GM23338 (cell line): Measurements from ENCODE around the gene CMIP. TPM values are rescaled to one million over a fixed set of nuclear protein-coding genes. Genes with fewer than 3 reads are reported as not detected.

Experiments
- ATAC-seq: fragments of 200-7000 bp; cut with Tn5 transposase; 3 replicates; pipeline ENCODE4 v1.9.1; 2020
- DNase-seq: peaks from one replicate; pipeline ENCODE4 v3.0.0-alpha.2; 2015; ENCODE audit warnings: low spot score
- H2AFZ ChIP-seq: fragments of 200-600 bp; sonication (generic); 2 replicates; pipeline ENCODE4 v1.8.0; 2016; ENCODE audit warnings: antibody characterized with exemption, mild to moderate bottlenecking, moderate library complexity
- H3F3A ChIP-seq: fragments of 200-600 bp; sonication (generic); replicated peaks from 2 replicates; pipeline ENCODE4 v1.8.0; 2017; ENCODE audit warnings: antibody characterized with exemption, mixed run types, low read depth
- H3K27ac ChIP-seq: fragments of 200-600 bp; sonication (generic); 2 replicates; pipeline ENCODE4 v1.6.1; 2016; ENCODE audit warnings: low read depth
- H3K27me3 ChIP-seq: fragments of 200-600 bp; sonication (generic); 2 replicates; pipeline ENCODE4 v1.8.0; 2016; ENCODE audit warnings: mild to moderate bottlenecking, mixed run types, moderate library complexity; ENCODE audit not compliant: insufficient read depth
- H3K36me3 ChIP-seq: fragments of 200-600 bp; sonication (generic); 2 replicates; pipeline ENCODE4 v1.8.0; 2016; ENCODE audit warnings: mild to moderate bottlenecking; ENCODE audit not compliant: insufficient read depth
- H3K4me1 ChIP-seq: fragments of 200-600 bp; sonication (generic); 2 replicates; pipeline ENCODE4 v1.8.0; 2016; ENCODE audit warnings: mild to moderate bottlenecking, moderate library complexity; ENCODE audit not compliant: insufficient read depth
- H3K4me2 ChIP-seq: fragments of 200-600 bp; sonication (generic); 2 replicates; pipeline ENCODE4 v1.7.1; 2017; ENCODE audit warnings: mixed run types
- H3K4me3 ChIP-seq: fragments of 200-600 bp; sonication (generic); 2 replicates; pipeline ENCODE4 v1.6.1; 2016; ENCODE audit warnings: mixed run types
- H3K79me2 ChIP-seq: fragments of 200-600 bp; sonication (generic); replicated peaks from 2 replicates; pipeline ENCODE4 v1.8.0; 2017; ENCODE audit warnings: mild to moderate bottlenecking; ENCODE audit not compliant: insufficient read depth
- H3K9me2 ChIP-seq: fragments of 200-600 bp; sonication (generic); 2 replicates; pipeline ENCODE4 v1.8.0; 2017; ENCODE audit not compliant: insufficient read depth
- H4K20me1 ChIP-seq: fragments of 200-600 bp; sonication (generic); replicated peaks from 2 replicates; pipeline ENCODE4 v1.8.0; 2017; ENCODE audit warnings: mild to moderate bottlenecking; ENCODE audit not compliant: insufficient read depth
- H3K27ac Mint-ChIP-seq: 2 replicates; pipeline ENCODE4 v1.8.0; 2020; ENCODE audit warnings: inconsistent platforms, mild to moderate bottlenecking, moderate library complexity, mixed read lengths
- H3K27me3 Mint-ChIP-seq: 3 replicates; pipeline ENCODE4 v1.8.0; 2022; ENCODE audit warnings: low read depth, mild to moderate bottlenecking, moderate library complexity, mixed read lengths, inconsistent platforms; ENCODE audit not compliant: insufficient read depth, poor library complexity
- H3K36me3 Mint-ChIP-seq: 3 replicates; pipeline ENCODE4 v1.8.0; 2021; ENCODE audit warnings: low read depth, mild to moderate bottlenecking, inconsistent platforms, moderate library complexity, mixed read lengths
- H3K4me1 Mint-ChIP-seq: 3 replicates; pipeline ENCODE4 v1.8.0; 2020; ENCODE audit warnings: mild to moderate bottlenecking, inconsistent platforms, mixed read lengths
- H3K4me3 Mint-ChIP-seq: 3 replicates; pipeline ENCODE4 v1.8.0; 2021; ENCODE audit warnings: moderate library complexity, mild to moderate bottlenecking, inconsistent platforms, mixed read lengths
- H3K9me3 Mint-ChIP-seq: 3 replicates; pipeline ENCODE4 v1.8.0; 2020; ENCODE audit warnings: moderate library complexity, mild to moderate bottlenecking, inconsistent platforms, mixed read lengths
- CREB1 ChIP-seq: fragments of 250-450 bp; sonication (Bioruptor Pico); IDR thresholded peaks from 2 replicates; pipeline ENCODE4 v1.5.0; 2020; ENCODE audit warnings: low read depth, mild to moderate bottlenecking, moderate library complexity
- CTCF ChIP-seq, 2 experiments: fragments of 200-600 bp in 1 of 2; sonication (generic) in 1 of 2; conservative IDR thresholded peaks; 2 replicates each; pipeline versions ENCODE4 v1.5.1 to v1.6.1; 2016 to 2017; ENCODE audit warnings: antibody characterized with exemption in 2 of 2, low read depth in 2 of 2, mild to moderate bottlenecking in 2 of 2, moderate library complexity in 1 of 2
- ETS1 ChIP-seq: IDR thresholded peaks from 2 replicates; pipeline ENCODE4 v1.6.1; 2016; ENCODE audit warnings: antibody characterized with exemption
- EZH2phosphoT487 ChIP-seq: fragments of 200-600 bp; sonication (generic); IDR thresholded peaks from one replicate; pipeline ENCODE4 v1.8.1; 2018; ENCODE audit warnings: antibody characterized with exemption; ENCODE audit not compliant: unreplicated experiment
- JUNB ChIP-seq: IDR thresholded peaks from one replicate; pipeline ENCODE4 v1.6.1; 2016; ENCODE audit warnings: antibody characterized with exemption; ENCODE audit not compliant: unreplicated experiment
- NANOG ChIP-seq: IDR thresholded peaks from 2 replicates; pipeline ENCODE4 v1.6.1; 2016; ENCODE audit warnings: antibody characterized with exemption, borderline replicate concordance
- POLR2AphosphoS5 ChIP-seq: IDR thresholded peaks from 2 replicates; pipeline ENCODE4 v1.6.1; 2016; ENCODE audit warnings: antibody characterized with exemption, low read depth
- REST ChIP-seq: IDR thresholded peaks from one replicate; pipeline ENCODE4 v1.6.1; 2018; ENCODE audit warnings: antibody characterized with exemption; ENCODE audit not compliant: unreplicated experiment
- STAT1 ChIP-seq: IDR thresholded peaks from one replicate; pipeline ENCODE4 v1.6.1; 2016; ENCODE audit warnings: antibody characterized with exemption; ENCODE audit not compliant: unreplicated experiment
- ZNF114 ChIP-seq: fragments of 250-450 bp; sonication (Bioruptor Pico); IDR thresholded peaks from 2 replicates; pipeline ENCODE4 v1.5.0; 2020; ENCODE audit warnings: mild to moderate bottlenecking, moderate library complexity
- ZNF331 ChIP-seq: fragments of 250-450 bp; sonication (Bioruptor Pico); IDR thresholded peaks from 2 replicates; pipeline ENCODE4 v1.5.0; 2020; ENCODE audit warnings: low read depth, mild to moderate bottlenecking, moderate library complexity
- polyA plus RNA-seq: library from polyadenylated mRNA; unstranded; fragments of >200 nt; fragmentation: Nextera tagmentation; extraction: Ambion mirVana; gene quantifications from 2 replicates; pipeline ENCODE4 v1.2.1, GENCODE V29; 2016
- total RNA-seq: library from RNA; depleted of rRNA; stranded (reverse); fragments of >200 nt; shearing (Covaris generic); gene quantifications from 2 replicates; pipeline ENCODE4 v1.2.3, GENCODE V29; 2014

CMIP gene
- total and polyA plus RNA-seq, 2 experiments from 2014 or later: 9.5 to 62.3 TPM

GRCh38 chr16:81615833-81616232 lies 171.2 kb downstream of the CMIP start:
- Histone ChIP-seq H2AFZ (no peak overlapping the region), H3K27ac (no peak overlapping the region), H3K9me2 (no peaks in the 10 kb centered on the region), H3K4me2 (no peak overlapping the region), H3K36me3 (no peaks in the 10 kb centered on the region), H3K79me2 (peaks cover 9% of the 10 kb centered on the region), H3K27me3 (no peaks in the 10 kb centered on the region), H3K4me1 (no peaks in the 10 kb centered on the region), H3K4me3 (no peak overlapping the region), H4K20me1 (peaks cover 10% of the 10 kb centered on the region), H3F3A (peaks cover 3% of the 10 kb centered on the region; the same call in 1 of the 2 replicates)
- TF ChIP-seq ETS1 (no peak), JUNB (no peak), NANOG (no peak), CREB1 (CRISPR knock-in tag) (no peak), REST (no peak), ZNF331 (CRISPR knock-in tag) (no peak), POLR2AphosphoS5 (no peak), STAT1 (no peak), CTCF (conservative IDR thresholded peaks at IDR 0.05; ENCODE audit: low read depth in 2 of 2) (no peak), EZH2phosphoT487 (no peak), ZNF114 (CRISPR knock-in tag) (no peak)
- H3K4me3 Mint-ChIP-seq: no peak overlapping the region
- no peaks in the 10 kb centered on the region; the same call in 2 of the 3 replicates for H3K9me3 Mint-ChIP-seq
- no peak overlapping the region for H3K27ac Mint-ChIP-seq
- H3K4me1 Mint-ChIP-seq: no peaks in the 10 kb centered on the region
- no peak for DNase-seq
- peaks cover 20% of the 10 kb centered on the region for H3K36me3 Mint-ChIP-seq
- H3K27me3 Mint-ChIP-seq: peaks cover 5% of the 10 kb centered on the region
- ATAC-seq: no peak
